B cell (primary cell): ENCODE results near the gene MRPS22. TPM values are rescaled to one million over a fixed set of nuclear protein-coding genes. Genes with fewer than 3 reads are reported as not detected.

Experiments used
- ATAC-seq: fragments of 200-7000 bp; cut with Tn5 transposase; one replicate; pipeline ENCODE4 v1.10.0; 2021; ENCODE audit warnings: low read depth, mild to moderate bottlenecking, moderate number of reproducible peaks, moderate library complexity
- CTCF ChIA-PET: fragments of 350-600 bp; sonication (Branson Sonifier 250); formaldehyde crosslinking; loops from one replicate; lab custom pipeline; 2021; ENCODE audit warnings: antibody characterized with exemption, inconsistent platforms; lab: Charles Lee
- POLR2A ChIA-PET: fragments of 350-600 bp; sonication (Branson Sonifier 250); formaldehyde crosslinking; loops from one replicate; lab custom pipeline; 2021; ENCODE audit warnings: antibody characterized with exemption; lab: Charles Lee
- DNase-seq: peaks from one replicate; pipeline ENCODE4 v3.0.0; 2013
- H2AFZ ChIP-seq: 2 replicates; pipeline ENCODE4 v1.6.1; 2012; ENCODE audit warnings: mild to moderate bottlenecking, low read depth, low read length; ENCODE audit not compliant: insufficient read depth, poor library complexity, severe bottlenecking
- H3K27ac ChIP-seq, 2 donors: 1 replicate in 1 of 2; 2 replicates in 1 of 2; pipeline ENCODE4 v1.5.1; 2012 to 2013; ENCODE audit warnings: low read length in 2 of 2, mild to moderate bottlenecking in 2 of 2, moderate library complexity in 1 of 2
- H3K27me3 ChIP-seq, 4 experiments: fragments of 200-600 bp in 1 of 4; sonication (generic) in 1 of 4; replicated peaks in 1 of 4; 1 replicate in 2 of 4; 2 replicates in 2 of 4; pipeline versions ENCODE4 v1.6.1 to v1.7.0; 2013 to 2016; ENCODE audit warnings: low read length in 3 of 4, mild to moderate bottlenecking in 2 of 4, mixed read lengths in 1 of 4, moderate library complexity in 1 of 4; ENCODE audit not compliant: insufficient read depth in 4 of 4, control insufficient read depth in 3 of 4; ENCODE audit errors: control extremely low read depth in 1 of 4
- H3K36me3 ChIP-seq, 2 experiments: replicated peaks in 1 of 2; 1 replicate in 1 of 2; 2 replicates in 1 of 2; pipeline versions ENCODE4 v1.6.1 to v1.7.1; 2013; ENCODE audit warnings: low read length in 1 of 2; ENCODE audit not compliant: insufficient read depth in 2 of 2, control insufficient read depth in 1 of 2; ENCODE audit errors: control extremely low read depth in 1 of 2, extremely low read depth in 1 of 2
- H3K4me1 ChIP-seq, 2 donors: fragments of 200-600 bp in 1 of 2; sonication (generic) in 1 of 2; 1 replicate in 1 of 2; 2 replicates in 1 of 2; pipeline versions ENCODE4 v1.5.1 to v1.6.1; 2013 to 2017; ENCODE audit warnings: low read length in 2 of 2; ENCODE audit not compliant: control insufficient read depth in 2 of 2, insufficient read depth in 2 of 2
- H3K4me2 ChIP-seq: replicated peaks from 2 replicates; pipeline ENCODE3; 2012; ENCODE audit warnings: mild to moderate bottlenecking, low read depth, low read length; ENCODE audit not compliant: poor library complexity, severe bottlenecking
- H3K4me3 ChIP-seq, 5 experiments: fragments of 200-600 bp in 1 of 5; sonication (generic) in 1 of 5; 1 replicate in 3 of 5; 2 replicates in 2 of 5; pipeline versions ENCODE4 v1.5.1 to v1.7.0; 2011 to 2016; ENCODE audit warnings: low read length in 4 of 5, mild to moderate bottlenecking in 4 of 5, low read depth in 2 of 5, control low read depth in 1 of 5, moderate library complexity in 1 of 5; ENCODE audit not compliant: insufficient read depth in 1 of 5; ENCODE audit errors: control extremely low read depth in 1 of 5, extremely low read depth in 1 of 5
- H3K79me2 ChIP-seq: fragments of 200-600 bp; sonication (generic); one replicate; pipeline ENCODE4 v1.6.0; 2016; ENCODE audit warnings: low read length; ENCODE audit not compliant: control insufficient read depth, insufficient read depth
- H3K9ac ChIP-seq: fragments of 200-600 bp; sonication (generic); 2 replicates; pipeline ENCODE4 v1.6.1; 2017; ENCODE audit warnings: mild to moderate bottlenecking, low read length, moderate library complexity
- H3K9me3 ChIP-seq, 3 donors: one replicate each; pipeline versions ENCODE4 v1.6.1 to v1.7.1; 2013; ENCODE audit warnings: low read length in 2 of 3; ENCODE audit not compliant: control insufficient read depth in 2 of 3, insufficient read depth in 1 of 3; ENCODE audit errors: control extremely low read depth in 1 of 3
- H4K20me1 ChIP-seq: 2 replicates; pipeline ENCODE4 v1.6.0; 2012; ENCODE audit warnings: mild to moderate bottlenecking, low read length; ENCODE audit not compliant: insufficient read depth, control insufficient read depth, poor library complexity, severe bottlenecking
- H3K27ac Mint-ChIP-seq: one replicate; pipeline ENCODE4 v1.8.0; 2021; ENCODE audit warnings: mixed read lengths
- H3K27me3 Mint-ChIP-seq: one replicate; pipeline ENCODE4 v1.8.0; 2021; ENCODE audit warnings: mixed read lengths
- H3K4me1 Mint-ChIP-seq: one replicate; pipeline ENCODE4 v1.8.0; 2021; ENCODE audit warnings: mixed read lengths
- H3K4me3 Mint-ChIP-seq: one replicate; pipeline ENCODE4 v1.8.0; 2021; ENCODE audit warnings: mixed read lengths
- H3K9me3 Mint-ChIP-seq: one replicate; pipeline ENCODE4 v1.8.0; 2022; ENCODE audit warnings: mixed read lengths; ENCODE audit not compliant: insufficient read depth
- CTCF ChIP-seq: fragments of 200-600 bp; IDR thresholded peaks from one replicate; pipeline ENCODE4 v1.8.0; 2022; ENCODE audit warnings: antibody characterized with exemption, mild to moderate bottlenecking
- EZH2 ChIP-seq: IDR thresholded peaks from 2 replicates; pipeline ENCODE4 v1.6.1; 2012; ENCODE audit warnings: borderline replicate concordance, low read depth, mild to moderate bottlenecking, moderate library complexity, low read length; ENCODE audit not compliant: insufficient read depth, poor library complexity, severe bottlenecking
- WGBS: methylation state at CpG from one replicate; pipeline ENCODE4 v1.1.5; 2013; ENCODE audit warnings: missing lambda C conversion rate; ENCODE audit not compliant: insufficient coverage; 5-methylcytosine and 5-hydroxymethylcytosine counted together
- intact Hi-C: fragments of 100-400 bp; cut with micrococcal nuclease; formaldehyde crosslinking; loops from one replicate; pipeline ENCODE4 v1.10.0; 2022
- polyA plus RNA-seq: library from polyadenylated mRNA; depleted of rRNA; stranded (reverse); fragments of >200 nt; gene quantifications from 2 replicates; pipeline ENCODE4 v1.2.3, GENCODE V29; 2012
- total RNA-seq, 2 donors: library from RNA; stranded (reverse); fragments of 120-200 nt in 1 of 2; gene quantifications; 1 replicate in 1 of 2; 2 replicates in 1 of 2; pipeline versions ENCODE4 v1.2.3 to v1.2.4, GENCODE V29; 2013 to 2022

Gene MRPS22
- total and polyA plus RNA-seq, 2 donors (not counting 1 experiment from before 2014, with no cell fraction given) = 19.1 to 32.5 TPM

GRCh38 chr3:139319428-139320402 is 24.1 kb upstream of the MRPS22 start:
- WGBS = 76% methylated on average over 9 of the region's 10 CpGs
- H3K4me2 ChIP-seq = no peak overlapping the region
- peaks cover 0 to 2% (median 0%) of the 10 kb centered on the region in 4 experiments for H3K27me3 ChIP-seq
- DNase-seq (no peak), ATAC-seq (no peak)
- no peak for TF ChIP-seq EZH2
- no peak for TF ChIP-seq CTCF
- CTCF ChIA-PET = interaction anchor here (1.4 kb wide), 1 partner anchor 9 kb away, joined by 6 read pairs; no protein-coding TSS in a partner anchor
- H4K20me1 ChIP-seq = no peaks in the 10 kb centered on the region
- H3K36me3 ChIP-seq = no peaks in the 10 kb centered on the region
- no peak overlapping the region for H3K4me3 Mint-ChIP-seq
- POLR2A ChIA-PET = no interaction called here
- no peaks in the 10 kb centered on the region for H3K4me1 Mint-ChIP-seq
- H2AFZ ChIP-seq = no peak overlapping the region
- no peak overlapping the region for H3K27ac Mint-ChIP-seq
- H3K9me3 ChIP-seq = no peaks in the 10 kb centered on the region
- H3K4me1 ChIP-seq = no peaks in the 10 kb centered on the region
- intact Hi-C loops = no loop called here
- H3K79me2 ChIP-seq = no peaks in the 10 kb centered on the region
- no peak overlapping the region for H3K4me3 ChIP-seq
- H3K27me3 Mint-ChIP-seq = peaks cover 45% of the 10 kb centered on the region
- no peak overlapping the region for H3K9ac ChIP-seq
- H3K27ac ChIP-seq = no peak overlapping the region
- no peaks in the 10 kb centered on the region for H3K9me3 Mint-ChIP-seq
